GM12875 (cell line): ENCODE data around the gene GRK5.
"Not testable (repeated sequence)": the region's sequence is repeated elsewhere in the genome, so short reads cannot be mapped to it uniquely, and the experiment has no call there.

Experiments
- H3K4me3 ChIP-seq: one replicate; pipeline ENCODE4 v1.5.1; 2011; ENCODE audit warnings: low read depth, low read length, control low read depth
- CTCF ChIP-seq: IDR thresholded peaks from 2 replicates; pipeline ENCODE4 v1.5.1; 2011; ENCODE audit warnings: low read depth, mild to moderate bottlenecking, control low read depth, inconsistent platforms, low read length, moderate library complexity, borderline replicate concordance; ENCODE audit not compliant: insufficient read depth

The GRK5 gene

GRCh38 chr10:119427263-119427864, 220.0 kb downstream of the GRK5 start:
- TF ChIP-seq CTCF = no peak
- H3K4me3 ChIP-seq = no peak overlapping the region

- no peak overlapping the region for H3K4me3 ChIP-seq
These were observed 221.4 kb downstream of the GRK5 start for GRCh38 chr10:119428789-119429188.

GRCh38 chr10:119429771-119430170, 222.4 kb downstream of the GRK5 start:
- TF ChIP-seq CTCF = no peak
- H3K4me3 ChIP-seq = no peak overlapping the region

More at GRCh38 chr10:119428789-119429188, 221.4 kb downstream of the GRK5 start:
- no peak for TF ChIP-seq CTCF

- H3K4me3 ChIP-seq = no peak overlapping the region
- no peak for TF ChIP-seq CTCF
These were observed 223.8 kb downstream of the GRK5 start for GRCh38 chr10:119431034-119431772.

- no peak overlapping the region for H3K4me3 ChIP-seq
- no peak for TF ChIP-seq CTCF
These were observed 224.4 kb downstream of the GRK5 start for GRCh38 chr10:119431773-119432135.

GRCh38 chr10:119434942-119435341, 227.6 kb downstream of the GRK5 start:
- H3K4me3 ChIP-seq = not testable (repeated sequence)

- no peak overlapping the region for H3K4me3 ChIP-seq
- no peak for TF ChIP-seq CTCF
These were observed 231.3 kb downstream of the GRK5 start for GRCh38 chr10:119438717-119439116.
